HG03558 (cell line): Measurements from ENCODE around the gene OR52N5.

Experiments
- ATAC-seq: cut with Tn5 transposase; IDR thresholded peaks from one replicate; pipeline ENCODE4 v1.9.1; 2021; ENCODE audit warnings: moderate number of reproducible peaks; ENCODE audit not compliant: unreplicated experiment; ENCODE audit errors: extremely low read depth

OR52N5 gene

GRCh38 chr11:5727691-5728090 is 55.5 kb downstream of the OR52N5 start:
- no peak for ATAC-seq

- no peak for ATAC-seq
Measured at GRCh38 chr11:5726351-5726750, 56.8 kb downstream of the OR52N5 start.
